ENCODE data around the gene SLC23A3. TPM values are rescaled to one million over a fixed set of nuclear protein-coding genes. Genes with fewer than 3 reads are reported as not detected.
"Not testable (repeated sequence)": the region's sequence is repeated elsewhere in the genome, so short reads cannot be mapped to it uniquely, and the experiment has no call there.

Gene SLC23A3
- total and polyA plus RNA-seq, 3 donors from 2014 or later: 0.39 to 0.56 (median 0.42) TPM

DNA sequence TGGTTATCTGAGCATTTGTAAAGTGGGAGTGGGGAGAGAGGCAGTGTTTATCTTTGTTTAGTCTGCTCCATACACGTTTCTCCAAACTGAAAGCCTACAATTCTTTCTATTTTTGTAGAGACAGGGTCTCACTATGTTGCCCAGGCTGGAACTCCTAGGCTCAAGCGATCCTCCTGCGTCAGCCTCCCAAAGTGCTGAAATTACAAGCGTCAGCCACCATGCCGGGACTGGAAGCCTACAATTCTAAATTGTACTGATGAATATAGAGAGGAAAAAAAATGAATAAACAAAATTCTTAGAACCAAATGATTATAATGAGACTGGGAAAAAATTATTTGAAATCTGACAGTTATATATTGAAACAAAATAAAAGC, 35.3 kb upstream of the SLC23A3 start:
- Histone ChIP-seq H3K9me3 (no peaks in the 10 kb centered on the region), H3K4me3 (no peak overlapping the region), H3K36me3 (ENCODE audit: low read depth, missing control alignments) (no peaks in the 10 kb centered on the region), H3K27me3 (no peaks in the 10 kb centered on the region), H3K4me1 (peaks cover 21% of the 10 kb centered on the region), H3K27ac (no peak overlapping the region)
- TF ChIP-seq, protein P1, sequence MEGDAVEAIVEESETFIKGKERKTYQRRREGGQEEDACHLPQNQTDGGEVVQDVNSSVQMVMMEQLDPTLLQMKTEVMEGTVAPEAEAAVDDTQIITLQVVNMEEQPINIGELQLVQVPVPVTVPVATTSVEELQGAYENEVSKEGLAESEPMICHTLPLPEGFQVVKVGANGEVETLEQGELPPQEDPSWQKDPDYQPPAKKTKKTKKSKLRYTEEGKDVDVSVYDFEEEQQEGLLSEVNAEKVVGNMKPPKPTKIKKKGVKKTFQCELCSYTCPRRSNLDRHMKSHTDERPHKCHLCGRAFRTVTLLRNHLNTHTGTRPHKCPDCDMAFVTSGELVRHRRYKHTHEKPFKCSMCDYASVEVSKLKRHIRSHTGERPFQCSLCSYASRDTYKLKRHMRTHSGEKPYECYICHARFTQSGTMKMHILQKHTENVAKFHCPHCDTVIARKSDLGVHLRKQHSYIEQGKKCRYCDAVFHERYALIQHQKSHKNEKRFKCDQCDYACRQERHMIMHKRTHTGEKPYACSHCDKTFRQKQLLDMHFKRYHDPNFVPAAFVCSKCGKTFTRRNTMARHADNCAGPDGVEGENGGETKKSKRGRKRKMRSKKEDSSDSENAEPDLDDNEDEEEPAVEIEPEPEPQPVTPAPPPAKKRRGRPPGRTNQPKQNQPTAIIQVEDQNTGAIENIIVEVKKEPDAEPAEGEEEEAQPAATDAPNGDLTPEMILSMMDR (IDR thresholded peaks at IDR 0.05): no peak
- no peak for TF ChIP-seq POLR2A (IDR thresholded peaks at IDR 0.05)
- WGBS, 2 donors: 70 to 80% methylated on average over 5 of the region's 5 CpGs
- intact Hi-C loops (cut with DNase I; ENCODE audit: low total_unique reads): no loop called here
- no peak for DNase-seq

DNA sequence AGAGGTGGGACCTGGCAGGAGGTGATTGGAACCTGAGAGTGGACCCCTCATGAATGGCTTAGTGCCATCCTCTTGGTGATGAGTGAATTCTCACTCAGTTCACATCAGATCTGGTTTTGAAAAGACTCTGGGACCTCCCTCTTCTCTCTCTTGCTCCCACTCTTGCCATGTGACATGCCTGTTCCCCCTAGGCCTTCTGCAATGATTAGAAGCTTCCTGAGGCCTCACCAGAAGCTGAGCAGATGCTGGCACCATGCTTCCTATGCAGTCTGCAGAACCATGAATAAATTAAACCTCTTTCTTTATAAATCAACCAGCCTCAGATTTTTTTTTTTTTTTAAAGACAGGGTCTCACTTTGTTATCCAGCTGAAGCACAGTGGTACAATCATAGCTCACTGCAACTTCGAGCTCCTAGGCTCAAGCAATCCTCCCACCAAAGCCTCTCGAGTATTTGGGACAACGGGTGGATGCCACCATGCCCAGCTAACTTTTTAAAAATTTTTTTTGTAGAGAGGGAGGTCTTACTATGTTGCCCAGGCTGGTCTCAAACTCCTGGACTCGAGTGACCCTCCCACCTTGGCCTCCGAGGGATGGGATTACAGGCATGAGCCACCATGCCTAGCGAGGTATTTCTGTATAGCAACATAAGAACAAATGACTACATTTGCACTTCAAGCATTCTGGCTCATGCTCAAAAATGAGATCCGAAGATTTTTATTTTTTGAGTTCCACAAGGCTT, 34.8 kb upstream of the SLC23A3 start:
- no peak overlapping the region for H3K27ac ChIP-seq
- 85 to 90% methylated on average over 7 of the region's 7 CpGs for WGBS, 2 donors
- no peaks in the 10 kb centered on the region for H3K9me3 ChIP-seq
- no peak for DNase-seq
- intact Hi-C loops (cut with DNase I; ENCODE audit: low total_unique reads): no loop called here
- no peak overlapping the region for H3K4me3 ChIP-seq
- no peaks in the 10 kb centered on the region for H3K27me3 ChIP-seq
- no peaks in the 10 kb centered on the region for H3K36me3 ChIP-seq (ENCODE audit: low read depth, missing control alignments)
- peaks cover 21% of the 10 kb centered on the region for H3K4me1 ChIP-seq
- no peak for TF ChIP-seq POLR2A (IDR thresholded peaks at IDR 0.05)

DNA sequence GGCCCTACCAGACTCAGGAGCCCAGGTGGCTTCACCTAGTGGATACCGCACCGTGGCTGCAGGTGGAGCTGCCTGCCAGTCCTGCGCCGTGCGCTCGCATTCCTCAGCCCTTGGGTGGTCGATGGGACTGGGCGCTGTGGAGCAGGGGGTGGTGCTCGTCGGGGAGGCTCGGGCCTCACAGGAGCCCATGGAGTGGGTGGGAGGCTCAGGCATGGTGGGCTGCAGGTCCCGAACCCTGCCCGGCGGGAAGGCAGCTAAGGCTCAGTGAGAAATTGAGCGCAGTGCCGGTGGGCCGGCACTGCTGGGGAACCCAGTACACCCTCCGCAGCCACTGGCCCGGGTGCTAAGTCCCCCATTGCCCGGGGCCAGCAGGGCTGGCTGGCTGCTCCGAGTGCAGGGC, 31.5 kb upstream of the SLC23A3 start:
- H3K27me3 ChIP-seq; H3K4me3 ChIP-seq; H3K9me3 ChIP-seq; H3K36me3 ChIP-seq (ENCODE audit: low read depth, missing control alignments); H3K27ac ChIP-seq; H3K4me1 ChIP-seq; intact Hi-C loops (cut with DNase I; ENCODE audit: low total_unique reads); DNase-seq: not testable (repeated sequence)
- 73 to 80% methylated on average over 3 to 21 of the region's 21 CpGs for WGBS, 2 donors

DNA sequence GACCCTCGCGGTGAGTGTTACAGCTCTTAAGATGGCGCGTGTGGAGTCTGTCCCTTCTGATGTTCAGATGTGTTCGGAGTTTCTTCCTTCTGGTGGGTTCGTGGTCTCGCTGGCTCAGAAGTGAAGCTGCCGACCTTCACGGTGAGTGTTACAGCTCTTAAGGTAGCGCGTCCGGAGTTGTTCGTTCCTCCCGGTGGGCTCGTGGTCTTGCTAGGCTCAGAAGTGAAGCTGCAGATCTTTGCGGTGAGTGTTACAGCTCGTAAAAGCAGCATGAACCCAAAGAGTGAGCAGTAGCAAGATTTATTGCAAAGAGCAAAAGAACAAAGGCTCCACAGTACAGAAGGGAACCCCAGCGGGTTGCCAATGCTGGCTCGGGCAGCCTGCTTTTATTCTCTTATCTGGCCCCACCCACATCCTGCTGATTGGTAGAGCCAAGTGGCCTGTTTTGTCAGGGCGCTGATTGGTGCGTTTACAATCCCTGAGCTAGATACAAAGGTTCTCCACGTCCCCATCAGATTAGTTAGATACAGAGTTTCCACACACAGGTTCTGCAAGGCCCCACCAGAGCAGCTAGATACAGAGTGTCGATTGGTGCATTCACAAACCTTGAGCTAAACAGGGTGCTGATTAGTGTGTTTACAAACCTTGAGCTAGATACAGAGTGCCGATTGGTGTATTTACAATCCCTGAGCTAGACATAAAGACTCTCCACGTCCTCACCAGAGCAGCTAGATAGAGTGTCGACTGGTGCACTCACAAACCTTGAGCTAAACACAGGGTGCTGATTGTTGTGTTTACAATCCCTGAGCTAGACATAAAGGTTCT, 30.9 kb upstream of the SLC23A3 start:
- H3K4me3 ChIP-seq: peak overlapping the region in 1 of 2 donors; percentile 20
- H3K9me3 ChIP-seq; H3K36me3 ChIP-seq (ENCODE audit: low read depth, missing control alignments); H3K27me3 ChIP-seq; intact Hi-C loops (cut with DNase I; ENCODE audit: low total_unique reads); H3K4me1 ChIP-seq: not testable (repeated sequence)
- WGBS, 2 donors: 56 to 60% methylated on average over 20 to 26 of the region's 26 CpGs
- peak overlapping the region; percentile 63 to 68 for H3K27ac ChIP-seq
- DNase-seq: peak; percentile 69

GRCh38 chr2:219199470-219200211, 29.8 kb upstream of the SLC23A3 start:
- intact Hi-C loops (cut with DNase I; ENCODE audit: low total_unique reads): no loop called here
- peak; percentile 14 for DNase-seq

More at GRCh38 chr2:219199470-219200211, 29.8 kb upstream of the SLC23A3 start:
- H3K27ac ChIP-seq: no peak overlapping the region
- 76 to 84% methylated on average over 12 of the region's 12 CpGs for WGBS, 2 donors
- H3K4me3 ChIP-seq: no peak overlapping the region
- no peaks in the 10 kb centered on the region for H3K27me3 ChIP-seq
- TF ChIP-seq, protein P1 (IDR thresholded peaks at IDR 0.05): no peak
- no peak for TF ChIP-seq POLR2A (IDR thresholded peaks at IDR 0.05)
- no peaks in the 10 kb centered on the region for H3K9me3 ChIP-seq
- H3K4me1 ChIP-seq: peaks cover 3% of the 10 kb centered on the region
- no peaks in the 10 kb centered on the region for H3K36me3 ChIP-seq (ENCODE audit: low read depth, missing control alignments)
